Skin epidermis (tissue), 12 donors: ENCODE data around the gene CHCHD10.
A peak's percentile ranks its signal among the peaks of the same experiment; 100 is the strongest.

Experiments used
- H3K27ac ChIP-seq, 21 experiments: fragments of 200-600 bp; sonication (generic) in 11 of 21; one replicate each; pipeline ENCODE4 v1.5.0; 2020; ENCODE audit warnings: mild to moderate bottlenecking in 3 of 21, inconsistent platforms in 2 of 21, moderate library complexity in 2 of 21
- H3K4me3 ChIP-seq, 7 experiments: fragments of 200-600 bp; sonication (generic) in 2 of 7; one replicate each; pipeline ENCODE4 v1.5.0; 2020; ENCODE audit warnings: inconsistent platforms in 2 of 7, mild to moderate bottlenecking in 2 of 7, moderate library complexity in 1 of 7

The CHCHD10 gene

GRCh38 chr22:23767673-23768548 lies at the start of gene CHCHD10:
Gene CHCHD10 (minus strand): TSS chr22:23767972. CDS start chr22:23767874, 98 bp downstream.
- Histone ChIP-seq H3K27ac (peak within 1 kb of the TSS; percentile 32 to 90 (median 82)), H3K4me3 (peak within 1 kb of the TSS; percentile 50 to 81 (median 58))

- H3K27ac ChIP-seq = no peak overlapping the region
- no peak overlapping the region for H3K4me3 ChIP-seq
These were observed 49.4 kb upstream of the CHCHD10 start for GRCh38 chr22:23817146-23817545.

GRCh38 chr22:23816156-23816976 lies 48.6 kb upstream of the CHCHD10 start:
- Histone ChIP-seq H3K27ac (peak overlapping the region in 2 of 21 experiments; percentile 23), H3K4me3 (no peak overlapping the region)

GRCh38 chr22:23815541-23816155 lies 47.9 kb upstream of the CHCHD10 start:
- H3K27ac ChIP-seq = peak overlapping the region in 2 of 21 experiments; percentile 23
- H3K4me3 ChIP-seq = no peak overlapping the region

- H3K27ac ChIP-seq = no peak overlapping the region
- no peak overlapping the region for H3K4me3 ChIP-seq
These were observed 44.6 kb upstream of the CHCHD10 start for GRCh38 chr22:23812378-23812777.

GRCh38 chr22:23806837-23807236 lies 39.1 kb upstream of the CHCHD10 start:
- Histone ChIP-seq H3K4me3 (no peak overlapping the region), H3K27ac (no peak overlapping the region)

- peak overlapping the region in 1 of 21 experiments; percentile 50 for H3K27ac ChIP-seq
- H3K4me3 ChIP-seq = no peak overlapping the region
These were observed 37.1 kb upstream of the CHCHD10 start for GRCh38 chr22:23804781-23805291.

GRCh38 chr22:23803001-23803819 lies 35.4 kb upstream of the CHCHD10 start:
- no peak overlapping the region for H3K4me3 ChIP-seq

GRCh38 chr22:23801886-23802377 lies 34.2 kb upstream of the CHCHD10 start:
- peak overlapping the region in 1 of 21 experiments; percentile 49 for H3K27ac ChIP-seq
- no peak overlapping the region for H3K4me3 ChIP-seq

More at GRCh38 chr22:23803001-23803819, 35.4 kb upstream of the CHCHD10 start:
- peak overlapping the region in 1 of 21 experiments; percentile 65 for H3K27ac ChIP-seq

GRCh38 chr22:23801238-23801821 lies 33.6 kb upstream of the CHCHD10 start:
- H3K27ac ChIP-seq = peak overlapping the region in 1 of 21 experiments; percentile 49
- no peak overlapping the region for H3K4me3 ChIP-seq

- peak overlapping the region in 1 of 21 experiments; percentile 21 for H3K27ac ChIP-seq
- H3K4me3 ChIP-seq = no peak overlapping the region
These were observed 32.8 kb upstream of the CHCHD10 start for GRCh38 chr22:23800297-23801237.

GRCh38 chr22:23796461-23796860 lies 28.7 kb upstream of the CHCHD10 start:
- no peak overlapping the region for H3K4me3 ChIP-seq

GRCh38 chr22:23793326-23793725 lies 25.6 kb upstream of the CHCHD10 start:
- Histone ChIP-seq H3K27ac (no peak overlapping the region), H3K4me3 (no peak overlapping the region)

More at GRCh38 chr22:23796461-23796860, 28.7 kb upstream of the CHCHD10 start:
- peak overlapping the region in 1 of 21 experiments; percentile 41 for H3K27ac ChIP-seq

- Histone ChIP-seq H3K27ac (peak overlapping the region in 5 of 21 experiments; percentile 30 to 56 (median 39)), H3K4me3 (no peak overlapping the region)
These were observed 24.2 kb upstream of the CHCHD10 start for GRCh38 chr22:23791738-23792645.

- Histone ChIP-seq H3K27ac (peak overlapping the region in 9 of 21 experiments; percentile 6 to 67 (median 36)), H3K4me3 (no peak overlapping the region)
These were observed 23.3 kb upstream of the CHCHD10 start for GRCh38 chr22:23790819-23791737.
